GM12891 (cell line): ENCODE data around the gene CFAP100.

Experiments used
- POLR2A ChIP-seq: IDR thresholded peaks from 2 replicates; pipeline ENCODE4 v1.6.1; 2011; ENCODE audit warnings: low read depth, low read length, control low read depth
- TAF1 ChIP-seq: IDR thresholded peaks from 2 replicates; pipeline ENCODE4 v1.6.1; 2011; ENCODE audit warnings: low read depth, low read length, control low read depth

DNA sequence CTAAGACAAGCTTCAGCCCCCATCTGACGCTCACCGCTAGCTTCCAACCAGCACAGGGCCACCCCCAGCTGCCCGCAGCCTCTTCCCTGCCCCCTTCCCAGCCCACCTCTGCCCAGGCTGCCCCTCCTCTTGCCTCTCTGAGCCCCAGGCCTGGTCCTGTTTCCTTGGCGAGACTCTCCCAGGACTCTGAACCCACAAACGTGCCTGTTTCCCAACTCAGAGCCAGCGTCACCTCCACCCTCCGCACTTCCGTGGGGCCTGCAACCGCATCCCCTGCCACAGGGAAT lies 45.9 kb downstream of the CFAP100 start:
- TF ChIP-seq POLR2A (no peak), TAF1 (no peak)
